GDM1 (cell line): Measurements from ENCODE around the gene NOC3L.
"Not testable (repeated sequence)": the region's sequence is repeated elsewhere in the genome, so short reads cannot be mapped to it uniquely, and the experiment has no call there.

Source experiments
- DNase-seq: peaks from one replicate; lab custom pipeline; 2025; lab: John Stamatoyannopoulos, UW

The NOC3L gene

GRCh38 chr10:94362360-94363250, at the start of gene NOC3L:
TSS of gene NOC3L (minus strand) at chr10:94362939. CDS start at chr10:94362838, 101 bp downstream.
- peak; percentile 89 for DNase-seq

- DNase-seq: no peak
Observed at GRCh38 chr10:94412449-94412848, 49.7 kb upstream of the NOC3L start.

GRCh38 chr10:94411304-94411703, 48.6 kb upstream of the NOC3L start:
- no peak for DNase-seq

- no peak for DNase-seq
Observed at GRCh38 chr10:94409021-94409657, 46.4 kb upstream of the NOC3L start.

GRCh38 chr10:94407668-94408067, 44.9 kb upstream of the NOC3L start:
- no peak for DNase-seq

GRCh38 chr10:94405406-94405805, 42.7 kb upstream of the NOC3L start:
- DNase-seq: no peak

GRCh38 chr10:94403380-94404213, 40.9 kb upstream of the NOC3L start:
- peak; percentile 61 for DNase-seq

GRCh38 chr10:94402843-94403379, 40.2 kb upstream of the NOC3L start:
- no peak for DNase-seq

GRCh38 chr10:94402204-94402842, 39.6 kb upstream of the NOC3L start, which contains the start of gene TBC1D12:
TSS of gene TBC1D12 (plus strand) at chr10:94402541. CDS start at chr10:94402614, 73 bp downstream.
- peak; percentile 78 for DNase-seq

GRCh38 chr10:94398762-94399161, 36.0 kb upstream of the NOC3L start:
- no peak for DNase-seq

GRCh38 chr10:94397549-94398370, 35.0 kb upstream of the NOC3L start:
- no peak for DNase-seq

- DNase-seq: not testable (repeated sequence)
Observed at GRCh38 chr10:94392117-94392516, 29.4 kb upstream of the NOC3L start.

GRCh38 chr10:94385733-94386132, 23.0 kb upstream of the NOC3L start:
- DNase-seq: not testable (repeated sequence)

- no peak for DNase-seq
Observed at GRCh38 chr10:94383530-94383929, 20.8 kb upstream of the NOC3L start.

GRCh38 chr10:94376865-94377264, 14.1 kb upstream of the NOC3L start:
- no peak for DNase-seq

GRCh38 chr10:94375374-94375773, 12.6 kb upstream of the NOC3L start:
- no peak for DNase-seq

- no peak for DNase-seq
Observed at GRCh38 chr10:94370501-94370900, 7.8 kb upstream of the NOC3L start.

- no peak for DNase-seq
Observed at GRCh38 chr10:94366382-94366781, 3.6 kb upstream of the NOC3L start.

GRCh38 chr10:94364482-94364881, 1.7 kb upstream of the NOC3L start:
- no peak for DNase-seq

- no peak for DNase-seq
Observed at GRCh38 chr10:94363251-94363565, 469 bp upstream of the NOC3L start.
